Measurements from ENCODE around the gene ATP5IF1.

Gene ATP5IF1

DNA sequence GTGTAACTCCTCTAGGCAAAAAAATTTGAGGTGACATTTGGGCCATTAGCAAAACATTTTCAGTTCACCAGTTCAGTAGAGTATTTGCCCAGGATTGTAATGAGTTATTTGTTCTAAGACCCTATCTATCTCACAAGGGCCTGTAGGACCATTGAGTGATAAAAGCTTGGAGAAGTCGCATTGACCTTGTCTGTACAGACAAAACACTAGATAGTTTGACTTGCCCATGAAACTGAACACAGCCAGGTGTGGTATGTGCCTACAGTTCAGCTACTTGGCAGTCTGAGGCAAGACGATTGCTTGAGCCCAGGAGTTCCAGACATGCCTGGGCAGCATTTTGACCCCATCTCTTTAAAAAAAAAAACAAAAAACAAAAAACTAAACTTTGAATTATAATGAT lies 3.1 kb downstream of the ATP5IF1 start:
- no peak for DNase-seq

DNA sequence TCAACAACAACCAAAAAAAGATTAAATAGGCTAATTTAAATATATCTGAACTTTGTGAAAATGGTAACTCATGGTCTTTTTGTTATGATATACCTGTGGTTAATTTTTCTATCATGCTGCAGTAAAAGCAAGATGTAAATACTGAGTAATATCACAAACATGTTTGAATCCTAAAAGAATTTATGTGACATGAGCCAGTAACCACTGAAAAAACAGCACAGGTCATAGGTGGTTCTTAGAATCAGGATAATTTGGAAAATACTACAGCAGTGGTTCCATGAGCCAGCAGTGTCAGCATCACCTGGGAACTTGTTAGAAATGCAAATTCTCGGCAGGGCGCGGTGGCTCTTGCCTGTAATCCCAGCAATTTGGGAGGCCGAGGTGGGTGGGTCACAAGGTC lies 4.1 kb downstream of the ATP5IF1 start:
- DNase-seq, result no peak

DNA sequence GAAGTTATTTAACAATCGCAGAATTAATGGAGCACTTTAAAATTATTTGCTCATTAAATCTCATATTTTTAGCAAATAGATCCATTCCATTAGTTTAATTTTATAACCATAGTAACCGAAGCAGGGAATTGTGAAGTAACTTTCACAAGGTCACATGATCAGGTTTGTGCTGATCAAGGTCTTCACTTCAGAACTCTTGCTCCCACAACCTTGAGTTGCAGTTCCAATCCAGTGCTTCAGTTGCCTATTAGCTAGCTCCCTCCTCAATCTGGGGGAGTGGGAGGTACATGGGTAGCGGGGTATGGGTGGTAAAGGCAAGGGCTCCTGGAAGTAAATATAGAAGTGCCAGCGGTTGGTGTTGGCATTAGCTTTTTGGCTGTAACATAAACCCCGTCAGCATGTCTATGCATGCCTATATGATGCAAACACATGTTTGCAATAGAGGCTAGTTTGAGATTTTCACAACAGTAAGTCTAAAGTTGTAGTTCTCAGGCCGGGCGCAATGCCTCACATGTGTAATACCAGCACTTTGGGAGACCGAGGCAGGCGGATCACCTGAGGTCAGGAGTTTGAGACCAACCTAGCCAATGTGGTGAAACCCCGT lies 5.8 kb downstream of the ATP5IF1 start:
- DNase-seq, result no peak

DNA sequence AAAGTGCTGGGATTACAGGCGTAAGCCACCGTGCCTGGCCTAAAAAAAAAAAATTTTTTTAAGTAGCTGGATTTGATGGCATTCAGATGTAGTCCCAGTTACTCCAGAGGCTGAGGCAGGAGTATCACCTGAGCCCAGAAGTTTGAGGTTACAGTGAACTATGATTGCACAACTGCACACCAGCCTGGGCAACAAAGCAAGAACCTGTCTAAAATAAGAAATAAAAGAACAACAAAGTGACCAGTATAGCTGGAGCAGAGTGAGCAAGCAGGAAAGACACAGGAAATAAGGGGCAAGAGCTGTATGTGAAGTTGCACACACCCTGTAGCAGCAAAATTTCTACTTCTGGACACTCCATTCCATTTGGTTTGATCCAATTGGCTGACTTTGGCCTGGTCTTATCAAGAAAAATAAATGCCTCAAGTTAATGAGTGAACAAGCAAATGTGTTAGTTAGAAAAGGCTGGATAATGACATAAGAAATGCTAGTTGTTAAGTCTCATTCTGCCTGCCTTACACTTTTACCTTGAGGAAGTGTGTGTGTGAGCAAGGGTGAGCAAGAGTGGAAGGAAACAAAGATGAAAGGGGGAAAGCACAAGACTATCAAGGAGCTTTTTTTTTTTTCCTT lies 7.9 kb downstream of the ATP5IF1 start:
- no peak for DNase-seq

DNA sequence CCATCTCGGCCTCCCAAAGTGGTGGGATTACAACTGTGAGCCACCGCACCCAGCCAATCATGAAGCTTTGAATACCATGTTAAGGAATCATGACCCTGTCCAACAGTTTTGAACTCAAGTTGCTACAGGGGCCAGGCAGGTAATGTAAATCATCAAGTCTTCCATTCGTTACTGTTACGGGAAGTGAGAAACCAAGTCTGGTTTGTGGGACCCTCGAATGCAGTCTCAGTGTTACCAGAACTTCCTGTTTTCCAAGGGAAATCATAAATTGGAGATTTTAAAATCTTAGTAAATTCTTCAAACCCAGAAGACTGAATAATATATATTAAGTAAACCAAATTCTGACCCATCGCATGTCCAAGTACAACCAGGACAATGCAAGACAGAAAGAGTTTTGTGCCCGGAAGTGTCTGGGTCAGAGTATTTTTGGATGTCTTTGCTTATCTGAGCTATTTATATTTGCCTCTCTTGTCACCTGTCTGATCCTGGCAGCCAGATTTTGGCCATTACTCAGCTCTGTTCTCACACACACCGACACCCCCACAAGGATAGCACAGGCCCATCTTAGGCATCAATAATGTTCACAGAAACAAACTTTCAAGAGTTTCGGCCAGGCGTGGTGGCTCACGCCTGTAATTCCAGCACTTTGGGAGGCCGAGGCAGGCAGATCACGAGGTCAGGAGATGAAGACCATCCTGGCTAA lies 8.8 kb downstream of the ATP5IF1 start:
- no peak for DNase-seq

DNA sequence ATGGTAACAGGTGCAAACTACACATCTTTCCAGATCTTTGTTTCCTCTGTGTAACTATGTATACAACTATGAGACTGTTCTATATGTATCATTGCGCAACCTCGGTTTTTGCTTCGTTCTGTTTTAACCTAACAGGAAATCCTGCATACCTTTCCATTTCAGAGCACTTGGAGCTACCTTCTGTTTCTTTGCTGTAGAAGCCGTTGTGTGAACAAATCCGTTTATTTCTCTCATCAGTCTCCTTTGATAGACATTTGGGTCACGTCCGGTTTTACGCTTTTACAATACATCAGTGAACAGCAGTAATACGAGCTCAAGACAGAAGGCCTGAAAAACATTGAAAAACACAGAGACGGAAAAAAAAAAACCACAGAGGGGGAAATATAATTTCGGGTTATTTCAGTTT lies 10.5 kb downstream of the ATP5IF1 start:
- no peak for DNase-seq

DNA sequence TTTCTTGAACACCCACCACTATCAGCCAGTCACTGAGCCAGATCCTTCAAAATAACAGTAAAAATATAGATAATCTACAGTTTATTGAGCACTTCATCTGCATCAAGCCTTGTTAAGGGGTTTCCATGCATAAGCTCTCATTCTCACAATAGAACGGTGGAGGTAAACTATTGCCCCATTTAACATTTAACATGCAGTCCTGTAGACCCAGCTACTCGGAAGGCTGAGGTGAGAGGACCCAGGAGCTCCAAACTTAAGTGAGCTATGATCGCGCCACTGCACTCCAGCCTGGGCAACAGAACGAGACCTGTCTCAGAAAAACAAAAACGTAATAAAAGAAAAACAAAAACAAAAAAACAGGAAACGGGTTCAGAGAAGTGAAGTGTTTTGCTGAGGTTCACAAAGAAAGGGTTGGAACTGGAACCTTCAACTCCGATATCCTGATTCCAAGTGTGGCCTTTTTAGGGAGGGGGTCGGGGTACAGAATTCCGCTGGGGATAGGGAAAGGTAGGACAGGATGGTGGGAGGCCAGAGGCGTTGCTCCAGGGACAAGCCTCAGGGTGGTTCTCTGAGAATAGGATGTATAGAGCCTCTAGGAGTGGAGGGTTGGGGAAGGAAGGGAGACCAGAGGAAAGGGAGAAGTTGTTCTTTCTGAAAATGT lies 11.8 kb downstream of the ATP5IF1 start:
- DNase-seq, result no peak

DNA sequence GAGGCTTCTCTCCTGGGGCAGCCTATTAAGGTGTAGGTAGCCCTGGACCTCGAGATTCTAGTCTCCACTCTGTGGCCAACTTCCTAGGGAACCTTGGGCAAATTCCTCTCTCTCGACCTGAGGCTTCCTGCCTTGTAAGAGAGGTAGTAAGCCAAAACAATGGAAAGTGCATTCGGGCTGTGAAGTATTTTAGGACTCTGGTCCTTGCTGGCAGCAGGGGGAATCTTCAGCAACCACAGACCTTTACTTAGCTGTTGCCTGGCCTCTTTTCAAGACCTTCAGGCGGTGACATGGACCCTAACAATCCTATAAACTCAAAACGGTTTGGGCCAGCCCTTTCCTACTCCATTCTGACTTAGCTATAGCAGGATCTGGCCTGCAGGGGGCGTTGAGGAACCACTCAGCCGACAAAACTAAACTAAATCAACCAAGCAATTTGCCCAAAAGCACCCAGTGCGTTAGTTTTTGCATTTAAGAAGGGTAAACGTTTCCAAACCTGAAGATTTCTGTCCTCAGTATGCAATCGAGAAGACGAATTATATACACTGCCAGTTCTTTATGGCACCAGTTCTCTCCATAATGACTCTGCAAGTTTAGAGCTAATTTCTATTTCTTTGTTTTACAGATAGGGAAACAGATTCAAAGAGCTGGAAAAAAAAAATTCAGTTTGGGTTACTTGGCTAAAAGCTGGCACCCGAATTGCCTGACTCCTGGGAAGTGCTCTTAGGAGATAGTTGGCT lies 12.5 kb downstream of the ATP5IF1 start:
- peak; percentile 90 for DNase-seq

DNA sequence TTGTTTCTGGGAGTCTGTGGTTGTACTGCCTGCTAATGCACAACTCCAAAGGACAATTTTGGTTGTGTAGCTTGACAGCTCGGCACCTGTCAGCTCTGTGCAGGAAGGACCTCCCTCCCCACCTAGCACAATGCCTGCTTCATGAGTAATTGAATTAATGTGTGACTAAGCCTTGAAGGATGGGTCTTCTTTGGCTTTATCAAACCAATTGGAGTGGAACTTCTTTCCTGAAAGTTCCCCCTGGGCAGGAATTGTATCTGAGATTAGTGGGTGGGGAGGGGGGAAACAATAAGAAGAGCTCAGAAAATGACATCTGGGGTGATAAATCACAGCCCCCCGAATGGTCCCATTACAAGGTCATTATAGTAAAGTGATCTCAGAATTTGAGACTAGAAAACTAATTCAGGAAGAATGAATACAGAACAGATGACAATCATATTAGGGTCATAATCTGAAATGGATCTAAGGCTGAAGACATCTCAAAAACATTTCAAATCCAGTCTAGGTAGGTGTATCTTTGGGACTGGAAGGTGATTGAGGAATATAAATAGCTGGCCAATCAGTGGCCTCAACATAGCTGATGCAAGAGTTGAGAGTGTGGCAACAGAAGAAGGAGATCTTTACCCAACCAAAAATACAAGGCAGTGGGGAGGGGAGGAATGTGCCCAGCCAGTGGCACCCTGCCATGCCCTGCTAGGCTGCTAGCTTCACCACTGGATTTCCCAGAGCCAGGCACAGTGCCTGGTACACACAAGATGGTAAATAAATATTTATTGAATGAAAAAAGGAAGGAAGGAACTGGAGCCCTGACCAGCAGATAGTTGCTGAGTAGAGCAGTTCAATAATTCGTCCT lies 13.3 kb downstream of the ATP5IF1 start:
- peak; percentile 47 for DNase-seq

DNA sequence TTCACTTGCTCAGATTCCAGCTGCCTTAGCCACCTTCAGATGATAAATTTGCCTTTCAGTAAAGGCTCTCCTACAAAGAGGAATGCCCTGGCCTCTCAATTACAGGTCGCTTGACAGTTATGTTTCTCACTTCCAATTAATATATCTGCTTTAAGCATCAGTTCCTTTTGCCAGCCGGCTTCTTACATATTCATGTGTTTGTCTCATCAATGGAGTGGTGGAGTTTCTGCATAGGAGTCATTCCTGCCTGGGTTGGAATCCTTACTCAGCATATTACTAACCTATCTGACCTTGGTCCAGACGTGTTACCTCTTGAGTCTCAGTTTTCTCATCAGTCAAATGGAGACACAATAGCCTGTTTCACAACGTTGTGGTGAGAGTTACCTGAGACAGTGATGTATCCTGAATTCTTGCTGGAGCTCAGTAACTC lies 14.0 kb downstream of the ATP5IF1 start:
- DNase-seq, result no peak

DNA sequence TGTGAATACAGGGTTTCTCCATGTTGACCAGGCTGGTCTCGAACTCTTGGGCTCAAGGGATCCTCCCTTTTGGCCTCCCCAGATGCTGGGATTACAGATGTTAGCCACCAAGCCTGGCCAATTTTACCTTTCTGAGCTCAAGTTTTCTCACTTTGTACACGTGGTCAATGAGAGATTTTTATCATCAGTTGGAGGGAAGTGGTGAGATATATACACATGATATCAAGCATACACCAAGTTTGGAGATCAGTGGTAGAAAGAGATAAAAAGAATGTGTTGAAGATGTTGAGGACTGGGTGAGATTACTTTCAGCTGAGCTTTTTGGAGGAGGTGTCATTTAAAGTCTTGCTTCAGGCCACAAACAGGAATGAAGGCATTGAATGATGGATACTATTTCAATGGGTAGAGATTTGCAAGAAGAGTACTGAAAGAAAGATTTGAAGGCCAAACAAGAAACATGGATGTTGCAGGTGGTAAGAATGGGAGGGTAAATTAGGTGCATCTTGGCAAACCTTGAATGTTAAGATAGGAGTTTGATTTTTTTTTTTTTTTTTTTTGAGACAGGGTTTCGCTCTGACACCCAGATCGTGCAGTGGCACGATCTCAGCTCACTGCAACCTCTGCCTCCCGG lies 20.4 kb downstream of the ATP5IF1 start:
- no peak for DNase-seq

DNA sequence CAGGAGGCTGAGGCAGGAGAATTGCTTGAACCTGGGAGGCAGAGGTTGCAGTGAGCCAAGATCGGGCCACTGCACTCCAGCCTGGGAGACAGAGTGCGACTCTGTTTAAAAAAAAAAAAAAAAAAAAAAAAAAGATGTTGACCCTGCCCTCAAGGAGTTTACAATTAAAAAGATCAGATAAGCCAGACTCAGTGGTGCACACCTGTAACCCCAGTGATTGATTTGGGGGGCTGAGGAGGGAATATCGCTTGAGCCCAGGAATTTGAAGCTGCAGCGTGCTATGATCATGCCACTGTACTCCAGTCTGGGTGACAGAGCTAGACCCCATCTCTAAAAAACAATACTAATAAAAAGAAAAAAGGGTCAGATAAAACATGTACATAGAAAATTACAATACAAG lies 21.8 kb downstream of the ATP5IF1 start:
- DNase-seq, result no peak

DNA sequence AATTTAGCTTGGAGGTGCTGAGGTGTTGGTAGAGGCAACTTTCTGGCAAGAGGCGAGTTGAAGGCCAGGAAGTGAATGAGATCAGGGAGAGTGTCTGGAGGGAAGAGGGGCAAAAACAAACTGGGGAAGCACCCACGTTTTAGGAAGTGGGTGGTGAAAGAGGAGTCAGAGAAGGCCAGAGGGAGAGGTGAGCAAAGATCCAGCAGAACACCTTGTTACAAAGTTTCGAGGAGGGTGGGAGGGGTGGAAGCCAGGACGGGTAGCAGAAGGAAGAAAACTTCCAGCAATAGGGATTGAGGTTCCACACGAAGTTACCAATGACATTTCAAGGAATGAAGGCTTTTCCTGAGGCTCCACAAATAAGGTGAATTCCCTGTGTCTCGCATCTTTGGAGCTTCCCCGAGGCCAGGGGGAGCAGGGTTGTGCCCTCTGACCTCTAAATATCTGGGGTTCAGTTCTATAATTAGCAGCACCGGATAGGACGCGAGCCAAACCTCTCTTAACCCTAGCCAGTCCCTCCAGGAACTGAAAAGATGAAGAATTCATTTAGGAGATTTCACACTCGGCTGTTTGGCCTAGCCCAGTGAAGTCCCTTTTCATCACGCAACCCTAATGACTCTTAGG lies 22.8 kb downstream of the ATP5IF1 start:
- DNase-seq, result no peak

DNA sequence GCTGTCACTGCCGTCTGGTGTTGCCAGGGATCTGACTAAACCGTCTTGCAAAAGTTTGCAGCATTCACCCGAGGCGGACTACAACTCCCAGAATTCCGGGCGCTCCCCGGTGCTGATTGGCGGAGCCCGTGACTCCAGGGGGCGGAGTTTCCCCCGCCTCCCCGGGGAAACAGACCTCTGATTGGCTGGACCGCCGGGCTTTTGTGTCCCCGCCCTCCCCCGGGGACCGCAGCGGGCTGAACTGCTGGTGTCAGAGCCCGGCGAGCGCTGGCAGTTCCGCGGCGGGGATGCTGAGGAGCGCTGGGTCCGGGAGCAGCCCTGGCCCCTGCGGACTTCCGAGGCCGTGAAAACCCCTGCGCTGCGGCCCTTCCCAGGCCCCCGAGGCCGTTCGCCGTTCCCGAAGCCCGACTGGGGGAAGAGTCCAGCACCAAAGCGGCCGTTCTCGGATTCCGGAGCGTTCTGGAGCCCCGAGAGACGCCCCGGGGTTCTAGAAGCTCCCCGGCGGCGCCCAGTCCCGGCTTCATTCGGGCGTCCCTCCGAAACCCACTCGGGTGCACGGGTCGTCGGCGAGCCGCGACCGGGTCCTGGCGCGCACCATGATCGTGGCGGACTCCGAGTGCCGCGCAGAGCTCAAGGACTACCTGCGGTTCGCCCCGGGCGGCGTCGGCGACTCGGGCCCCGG lies 23.5 kb downstream of the ATP5IF1 start, which contains the start of gene SESN2:
Gene SESN2 (plus strand): TSS at position 267 of the 682 bp plus-strand sequence. CDS start 330 bp downstream, at position 597.
- DNase-seq, result peak; percentile 99

DNA sequence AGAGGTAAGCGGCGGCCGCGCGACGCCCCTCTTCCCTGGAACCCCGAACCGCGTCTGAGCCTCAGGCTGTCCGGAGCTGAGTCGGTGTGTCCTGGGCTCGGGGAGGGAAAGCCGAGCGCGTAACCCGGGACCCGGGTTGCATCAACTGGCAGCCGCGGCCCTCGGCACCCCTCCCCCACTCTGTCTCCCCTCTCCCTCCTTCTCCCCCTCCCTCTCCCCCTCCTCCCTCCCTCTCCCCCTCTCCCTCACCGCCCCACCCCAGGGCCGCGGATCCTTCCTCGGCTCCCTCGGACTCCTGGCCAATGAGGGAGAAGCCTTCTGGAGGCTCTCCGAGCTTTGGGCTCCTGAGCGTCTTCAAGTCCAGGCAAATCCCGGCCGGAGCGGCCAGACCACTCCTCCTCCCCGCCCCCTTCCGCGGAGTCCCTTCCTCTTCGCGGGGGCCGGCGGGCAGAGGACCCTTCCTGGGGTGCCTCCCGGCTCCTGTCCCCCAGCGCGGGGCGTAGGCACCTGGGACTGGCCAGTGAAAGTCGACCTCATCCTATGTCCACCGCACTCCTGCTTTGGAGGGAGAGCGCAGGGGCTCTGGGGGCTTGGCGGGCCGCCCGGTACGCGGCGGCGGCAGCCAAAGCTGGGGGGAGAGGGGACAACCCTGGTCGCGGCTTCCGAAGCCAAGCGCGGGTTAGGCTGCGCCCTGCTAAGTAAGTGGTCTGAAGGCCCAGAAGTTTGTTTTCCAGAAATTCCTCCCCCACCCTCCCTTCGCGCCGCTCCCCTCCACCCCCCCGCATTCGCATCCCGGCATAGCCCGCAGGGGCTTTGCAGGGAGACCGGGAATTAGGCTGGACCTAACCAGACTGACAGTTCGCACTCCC lies 24.2 kb downstream of the ATP5IF1 start:
- peak; percentile 55 for DNase-seq

DNA sequence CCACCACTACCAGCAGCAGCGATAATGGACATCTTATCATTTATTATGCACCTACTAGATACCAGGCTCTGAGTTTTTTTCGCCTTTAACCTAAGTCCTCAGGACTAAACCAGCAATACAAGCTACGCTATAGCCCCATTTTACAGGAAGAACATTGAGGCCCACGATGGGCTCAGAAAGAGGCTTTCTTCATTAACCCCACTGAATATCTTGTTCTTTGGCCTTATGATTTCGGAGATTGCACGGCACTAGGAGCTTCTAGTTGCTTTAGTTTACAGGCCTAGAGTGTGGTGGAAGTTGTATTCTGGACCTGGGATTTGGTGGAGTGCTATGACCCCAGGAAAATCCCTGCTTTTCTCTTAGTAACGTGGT lies 24.9 kb downstream of the ATP5IF1 start:
- no peak for DNase-seq

DNA sequence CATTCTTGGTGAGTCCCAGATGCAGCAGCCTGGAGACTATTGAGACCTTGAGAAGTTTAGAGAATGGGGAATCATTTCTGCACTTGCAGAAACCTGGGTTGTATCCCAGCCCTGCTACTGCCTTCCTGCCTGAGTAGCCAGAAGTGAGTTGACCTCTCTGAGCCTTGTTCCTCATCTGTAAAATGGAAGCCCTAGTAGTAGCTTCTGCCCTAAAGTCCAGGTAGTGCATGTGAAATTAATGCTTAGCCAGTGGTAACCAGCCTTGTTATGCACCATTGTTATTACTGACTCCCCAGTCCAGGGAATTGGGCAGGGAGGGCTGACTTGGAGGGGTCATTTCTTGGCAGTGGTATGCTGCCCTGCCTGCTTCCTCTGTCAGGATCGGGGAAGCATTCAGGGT lies 29.0 kb downstream of the ATP5IF1 start:
- no peak for DNase-seq

DNA sequence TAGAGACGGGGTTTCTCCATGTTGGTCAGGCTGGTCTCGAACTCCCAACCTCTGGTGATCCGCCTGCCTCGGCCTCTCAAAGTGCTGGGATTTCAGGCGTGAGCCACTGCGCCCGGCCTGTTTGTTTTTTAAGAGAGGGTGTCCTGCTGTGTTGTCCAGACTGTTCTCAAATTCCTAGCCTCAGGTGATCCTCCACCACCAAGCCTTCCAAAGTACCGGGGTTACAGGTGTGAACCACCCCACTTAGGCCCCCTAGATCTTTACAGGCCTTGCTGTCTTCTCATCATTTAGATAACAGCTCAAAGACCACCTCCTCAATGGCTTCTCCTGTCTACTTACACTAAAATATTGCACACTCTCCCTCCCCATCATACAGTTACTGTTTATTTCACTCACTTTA lies 29.7 kb downstream of the ATP5IF1 start:
- DNase-seq, result no peak

DNA sequence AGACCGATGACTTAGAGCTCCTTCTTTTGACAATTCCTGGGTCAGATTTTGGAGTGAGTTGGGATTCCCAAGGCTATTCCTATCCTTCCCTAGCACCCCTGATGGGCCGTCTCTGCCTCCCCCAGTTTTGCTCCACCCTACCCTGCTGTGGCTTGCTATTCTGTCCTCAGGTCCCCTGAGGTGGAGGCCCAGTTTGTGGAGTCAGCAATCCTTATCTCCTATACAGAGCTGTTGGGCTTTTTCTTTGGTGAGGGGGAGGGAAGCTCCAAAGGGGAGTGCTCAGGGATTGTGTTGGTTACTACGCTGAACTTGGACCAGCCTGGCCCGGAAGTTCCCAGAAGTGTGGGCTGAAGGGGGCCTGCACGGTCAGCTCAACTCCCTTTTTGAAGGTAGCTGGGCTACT lies 31.0 kb downstream of the ATP5IF1 start:
- DNase-seq, result no peak
